Choroid plexus epithelial cell (primary cell): Measurements from ENCODE around the gene MTA1.

ENCODE experiments used
- DNase-seq: peaks from one replicate; pipeline ENCODE4 v3.0.0-alpha.2; 2010; ENCODE audit warnings: low read depth
- H3K4me3 ChIP-seq: 2 replicates; pipeline ENCODE4 v1.5.1; 2011; ENCODE audit warnings: low read depth, mild to moderate bottlenecking, control low read depth, low read length, moderate library complexity
- CTCF ChIP-seq: conservative IDR thresholded peaks from 2 replicates; pipeline ENCODE4 v1.5.1; 2011; ENCODE audit warnings: low read depth, mild to moderate bottlenecking, control low read depth, inconsistent platforms, low read length, moderate library complexity

Gene MTA1

DNA sequence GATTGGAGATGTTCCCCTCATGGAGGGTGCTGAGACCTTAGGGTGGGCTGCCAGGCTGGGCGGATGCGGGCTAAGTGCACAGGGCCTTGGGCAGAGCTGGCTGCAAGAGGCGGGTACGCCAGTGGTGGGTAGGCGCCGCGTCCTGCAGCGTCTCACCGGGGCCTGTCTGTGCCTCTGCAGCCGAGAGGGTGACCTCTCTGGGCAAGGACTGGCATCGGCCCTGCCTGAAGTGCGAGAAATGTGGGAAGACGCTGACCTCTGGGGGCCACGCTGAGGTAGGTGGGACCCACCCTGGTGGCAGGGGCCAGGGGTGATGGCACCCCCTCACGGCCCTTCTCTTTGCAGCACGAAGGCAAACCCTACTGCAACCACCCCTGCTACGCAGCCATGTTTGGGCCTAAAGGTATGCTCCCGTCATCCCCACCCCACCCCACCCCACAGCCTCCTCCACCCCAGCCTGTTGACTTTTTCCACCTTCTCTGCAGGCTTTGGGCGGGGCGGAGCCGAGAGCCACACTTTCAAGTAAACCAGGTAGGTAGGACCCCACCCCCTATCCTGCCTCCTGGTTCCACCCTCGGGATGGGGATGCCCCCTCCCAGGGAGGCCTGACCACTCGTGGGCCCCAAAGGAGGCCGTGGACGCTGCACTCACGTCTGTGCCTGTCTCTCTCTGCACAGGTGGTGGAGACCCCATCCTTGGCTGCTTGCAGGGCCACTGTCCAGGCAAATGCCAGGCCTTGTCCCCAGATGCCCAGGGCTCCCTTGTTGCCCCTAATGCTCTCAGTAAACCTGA, 68.6 kb downstream of the MTA1 start:
- no peak overlapping the region for H3K4me3 ChIP-seq
- no peak for DNase-seq
- no peak for TF ChIP-seq CTCF

DNA sequence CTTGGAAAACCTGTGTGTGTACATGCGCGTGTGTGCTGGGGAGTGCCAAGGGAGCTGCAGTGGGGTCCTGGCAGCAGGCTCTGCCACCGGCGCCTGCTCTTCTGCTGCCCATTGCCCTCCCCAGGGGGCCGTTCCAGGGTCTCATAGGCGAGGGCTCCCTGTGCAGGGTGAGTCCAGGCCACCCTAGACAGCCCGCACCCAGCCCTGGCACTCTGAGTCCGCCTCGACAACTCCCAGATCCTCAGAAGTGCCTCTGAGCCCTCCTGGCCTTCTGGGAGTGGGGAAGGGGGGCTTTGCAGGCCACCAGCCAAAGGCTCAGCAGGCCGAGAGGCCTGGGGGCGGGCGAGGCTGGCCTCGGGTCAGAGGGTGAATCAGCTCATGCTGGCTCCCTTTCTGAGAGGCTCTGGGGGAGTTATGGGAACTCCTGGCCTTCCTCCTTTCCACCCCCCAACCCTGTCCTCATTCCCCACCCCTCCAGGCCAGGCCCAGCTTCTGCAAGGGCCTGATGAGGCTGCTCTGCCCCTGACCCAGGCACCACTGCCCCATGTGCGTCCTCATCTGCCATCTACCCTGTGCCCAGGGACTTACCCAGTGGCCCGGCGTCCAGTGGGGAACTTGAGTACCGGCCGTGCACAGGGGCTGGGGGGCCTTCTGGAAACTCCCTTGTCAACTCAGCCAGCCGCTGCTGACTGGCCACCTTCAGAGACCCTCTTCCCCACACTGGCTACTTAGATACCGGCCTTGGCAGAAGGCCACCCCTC, 69.3 kb downstream of the MTA1 start:
- no peak overlapping the region for H3K4me3 ChIP-seq
- no peak for TF ChIP-seq CTCF
- no peak for DNase-seq

DNA sequence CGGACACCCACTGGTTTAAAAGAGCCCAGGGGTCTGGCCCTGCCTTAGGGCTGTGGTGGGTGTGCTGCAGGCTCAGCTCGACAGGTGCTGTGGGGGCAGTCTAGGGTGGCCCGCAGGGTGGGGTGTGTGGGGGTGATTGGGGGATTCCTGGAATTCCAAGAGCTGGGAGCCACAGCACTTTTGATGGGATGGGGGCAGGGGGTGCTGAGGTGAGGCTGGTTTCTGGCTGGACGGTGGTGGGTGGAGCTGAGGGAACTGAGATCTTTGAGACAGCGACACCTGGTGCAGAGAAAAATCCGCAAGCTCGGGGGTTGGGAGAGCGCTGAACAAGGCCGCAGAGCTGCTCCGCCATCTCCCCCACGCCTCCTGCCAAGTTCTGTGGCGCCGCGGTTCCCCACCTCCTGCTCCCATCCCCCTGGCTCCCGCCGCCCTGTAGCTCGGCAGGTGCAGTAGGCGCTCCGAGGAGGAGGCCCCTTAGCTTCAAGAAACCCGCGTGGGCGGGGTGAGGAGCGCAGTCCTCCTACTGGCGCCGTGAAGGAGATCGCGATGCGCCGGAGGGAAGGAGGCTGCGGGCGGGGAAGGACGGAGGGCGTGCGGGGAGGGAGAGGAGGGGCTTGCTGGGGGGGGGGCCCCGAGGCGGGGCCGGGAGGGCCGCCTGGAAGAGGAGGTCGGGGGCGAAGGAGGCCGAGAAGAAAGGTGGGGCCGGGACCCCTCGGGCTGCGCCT, 70.1 kb downstream of the MTA1 start:
- peak overlapping the region; percentile 65 for H3K4me3 ChIP-seq
- DNase-seq, result peak; percentile 88
- peak; percentile 82 for TF ChIP-seq CTCF

GRCh38 chr14:105490267-105490571, 70.6 kb downstream of the MTA1 start:
- DNase-seq, result no peak
- no peak for TF ChIP-seq CTCF
- H3K4me3 ChIP-seq, result peak overlapping the region; percentile 65

DNA sequence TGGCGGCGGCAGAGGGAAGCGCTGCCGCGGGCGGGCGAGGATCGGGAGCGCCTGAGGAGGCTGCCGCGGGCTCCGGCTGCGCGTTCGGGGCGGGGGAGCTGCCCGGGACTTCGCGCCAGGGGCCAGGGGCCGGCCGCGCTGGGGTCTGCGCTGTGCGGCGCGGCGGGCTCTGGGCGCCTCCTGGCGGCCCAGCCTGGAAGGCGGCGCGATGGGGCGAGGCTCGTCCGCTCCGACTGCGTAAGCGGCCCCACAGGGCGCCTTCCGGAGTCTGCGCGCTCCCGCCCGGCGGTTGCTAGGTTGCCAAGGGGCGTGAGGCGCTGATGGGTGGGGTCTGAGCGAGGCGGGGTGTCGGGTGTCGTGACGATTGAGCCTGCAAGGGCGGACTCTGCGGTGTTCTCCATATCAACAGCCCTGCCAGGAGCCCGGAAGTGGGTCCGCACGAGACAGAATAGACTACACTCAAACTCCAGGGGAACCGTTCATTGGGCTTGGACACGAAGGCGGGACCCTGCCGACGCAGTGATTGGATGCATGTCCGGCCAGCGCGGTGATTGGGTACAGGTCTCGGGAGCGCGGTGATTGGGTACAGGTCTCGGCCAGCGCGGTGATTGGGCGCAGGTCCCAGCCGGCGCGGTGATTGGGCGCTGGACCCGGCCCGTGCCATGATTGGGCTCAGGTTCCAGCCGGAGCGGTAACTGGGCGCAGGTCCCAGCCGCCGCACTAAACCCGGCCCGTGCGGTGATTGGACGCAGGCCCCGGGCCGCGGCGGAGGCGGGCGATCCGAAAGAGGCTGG, 71.1 kb downstream of the MTA1 start, which contains the start of gene TEDC1:
Gene TEDC1 (plus strand): TSS at position 675 of the 794 bp plus-strand sequence. CDS start 130 bp downstream, outside the sequence.
- DNase-seq, result peak; percentile 100
- peak within 1 kb of the TSS; percentile 65 for H3K4me3 ChIP-seq
- TF ChIP-seq CTCF, result peak; percentile 56

DNA sequence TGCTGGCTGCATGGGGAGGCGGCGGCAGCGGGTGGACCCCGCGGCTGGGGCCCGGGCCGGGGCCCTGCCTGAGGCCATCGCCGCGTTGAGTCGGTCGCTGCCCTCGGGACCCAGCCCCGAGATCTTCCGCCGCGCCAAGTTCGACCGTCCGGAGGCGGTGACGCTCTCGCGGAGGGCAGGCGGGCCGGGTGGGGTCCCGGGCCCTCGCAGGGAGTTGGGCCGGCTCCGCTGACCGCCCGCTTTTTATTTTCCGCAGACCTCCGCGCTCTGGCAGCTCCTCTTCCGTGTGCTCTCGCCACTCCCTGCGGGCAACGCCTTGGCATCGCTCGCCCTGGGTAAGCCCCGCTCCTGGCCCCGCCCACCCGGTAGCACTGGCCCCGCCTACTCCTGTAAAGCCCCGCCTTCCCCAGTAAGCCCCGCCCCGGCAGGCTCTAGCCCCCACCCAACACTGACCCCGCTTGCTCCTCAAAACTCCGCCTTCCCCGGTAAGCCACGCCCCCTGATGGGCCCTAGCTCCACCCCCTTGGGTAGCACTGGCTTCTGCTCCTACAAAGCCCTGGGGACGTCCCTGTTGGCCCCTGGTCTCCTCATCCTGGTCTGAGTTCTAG, 71.8 kb downstream of the MTA1 start:
- TF ChIP-seq CTCF, result no peak
- peak overlapping the region; percentile 65 for H3K4me3 ChIP-seq
- DNase-seq, result peak; percentile 34
